Parathyroid adenoma (tissue), 2 donors: ENCODE data around the gene STON2.

Experiments used
- H2AFZ ChIP-seq: fragments of 300-600 bp; sonication (generic); one replicate; pipeline ENCODE4 v1.7.0; 2017; ENCODE audit warnings: antibody characterized with exemption, mild to moderate bottlenecking
- H3K27ac ChIP-seq: fragments of 300-600 bp; sonication (generic); one replicate; pipeline ENCODE4 v1.7.0; 2017
- H3K27me3 ChIP-seq: fragments of 300-600 bp; sonication (generic); one replicate; pipeline ENCODE4 v1.7.0; 2017; ENCODE audit warnings: low read length; ENCODE audit not compliant: control insufficient read depth, insufficient read depth
- H3K36me3 ChIP-seq: fragments of 300-600 bp; sonication (generic); one replicate; pipeline ENCODE4 v1.7.0; 2017; ENCODE audit warnings: low read length; ENCODE audit not compliant: control insufficient read depth, insufficient read depth
- H3K4me1 ChIP-seq: fragments of 300-600 bp; sonication (generic); one replicate; pipeline ENCODE4 v1.7.0; 2017; ENCODE audit warnings: control low read depth
- H3K4me2 ChIP-seq: fragments of 300-600 bp; sonication (generic); one replicate; pipeline ENCODE4 v1.7.0; 2017; ENCODE audit warnings: low read length
- H3K4me3 ChIP-seq: fragments of 300-600 bp; sonication (generic); one replicate; pipeline ENCODE4 v1.7.0; 2017; ENCODE audit warnings: low read depth, low read length
- H3K79me2 ChIP-seq: fragments of 300-600 bp; sonication (generic); one replicate; pipeline ENCODE4 v1.7.0; 2017; ENCODE audit warnings: control low read depth
- H3K9ac ChIP-seq: fragments of 300-600 bp; sonication (generic); one replicate; pipeline ENCODE4 v1.7.0; 2017; ENCODE audit warnings: mild to moderate bottlenecking
- H3K9me3 ChIP-seq: fragments of 300-600 bp; sonication (generic); one replicate; pipeline ENCODE4 v1.7.0; 2017; ENCODE audit warnings: low read length; ENCODE audit not compliant: control insufficient read depth
- TF ChIP-seq, protein P1 (sequence below): fragments of 300-600 bp; sonication (generic); IDR thresholded peaks from one replicate; pipeline ENCODE4 v1.7.0; 2017; ENCODE audit warnings: antibody characterized with exemption, mild to moderate bottlenecking
- donor health status: primary hyperparathyroidism.

Gene STON2

GRCh38 chr14:81344481-81345160 lies 55.5 kb downstream of the STON2 start:
- Histone ChIP-seq H2AFZ (no peak overlapping the region), H3K79me2 (no peaks in the 10 kb centered on the region), H3K36me3 (no peaks in the 10 kb centered on the region), H3K9ac (no peak overlapping the region), H3K4me2 (no peak overlapping the region), H3K4me1 (no peaks in the 10 kb centered on the region), H3K9me3 (no peaks in the 10 kb centered on the region), H3K4me3 (no peak overlapping the region), H3K27me3 (no peaks in the 10 kb centered on the region), H3K27ac (no peak overlapping the region)
- TF ChIP-seq, protein P1, sequence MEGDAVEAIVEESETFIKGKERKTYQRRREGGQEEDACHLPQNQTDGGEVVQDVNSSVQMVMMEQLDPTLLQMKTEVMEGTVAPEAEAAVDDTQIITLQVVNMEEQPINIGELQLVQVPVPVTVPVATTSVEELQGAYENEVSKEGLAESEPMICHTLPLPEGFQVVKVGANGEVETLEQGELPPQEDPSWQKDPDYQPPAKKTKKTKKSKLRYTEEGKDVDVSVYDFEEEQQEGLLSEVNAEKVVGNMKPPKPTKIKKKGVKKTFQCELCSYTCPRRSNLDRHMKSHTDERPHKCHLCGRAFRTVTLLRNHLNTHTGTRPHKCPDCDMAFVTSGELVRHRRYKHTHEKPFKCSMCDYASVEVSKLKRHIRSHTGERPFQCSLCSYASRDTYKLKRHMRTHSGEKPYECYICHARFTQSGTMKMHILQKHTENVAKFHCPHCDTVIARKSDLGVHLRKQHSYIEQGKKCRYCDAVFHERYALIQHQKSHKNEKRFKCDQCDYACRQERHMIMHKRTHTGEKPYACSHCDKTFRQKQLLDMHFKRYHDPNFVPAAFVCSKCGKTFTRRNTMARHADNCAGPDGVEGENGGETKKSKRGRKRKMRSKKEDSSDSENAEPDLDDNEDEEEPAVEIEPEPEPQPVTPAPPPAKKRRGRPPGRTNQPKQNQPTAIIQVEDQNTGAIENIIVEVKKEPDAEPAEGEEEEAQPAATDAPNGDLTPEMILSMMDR = no peak

DNA sequence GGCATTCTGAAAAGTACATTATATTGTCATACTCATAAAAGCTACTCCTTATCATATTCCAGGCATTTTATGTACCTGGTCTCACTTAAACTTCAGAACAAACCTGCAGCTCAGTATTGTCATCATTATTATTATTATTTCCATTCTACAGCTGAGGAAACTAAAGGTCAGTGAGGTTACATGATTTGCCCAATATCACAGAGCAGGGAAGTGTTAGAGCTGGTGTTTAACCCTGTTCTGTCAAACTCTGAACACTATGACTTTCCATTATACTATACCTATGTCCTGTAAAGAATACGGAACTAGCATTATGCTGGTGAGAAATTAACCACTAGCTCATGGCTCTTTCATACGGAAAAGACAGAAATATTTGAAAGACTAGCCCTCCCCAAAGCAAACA lies 56.4 kb downstream of the STON2 start:
- Histone ChIP-seq H3K27ac (no peak overlapping the region), H3K79me2 (no peaks in the 10 kb centered on the region), H3K9me3 (no peaks in the 10 kb centered on the region), H3K27me3 (no peaks in the 10 kb centered on the region), H3K36me3 (no peaks in the 10 kb centered on the region), H3K4me1 (no peaks in the 10 kb centered on the region), H2AFZ (no peak overlapping the region), H3K9ac (no peak overlapping the region), H3K4me2 (no peak overlapping the region), H3K4me3 (no peak overlapping the region)
- TF ChIP-seq, protein P1 = no peak

- no peak overlapping the region for H3K27ac ChIP-seq
- no peaks in the 10 kb centered on the region for H3K36me3 ChIP-seq
- TF ChIP-seq, protein P1 = no peak
- no peaks in the 10 kb centered on the region for H3K4me1 ChIP-seq
- H2AFZ ChIP-seq = no peak overlapping the region
- H3K27me3 ChIP-seq = no peaks in the 10 kb centered on the region
- H3K9me3 ChIP-seq = no peaks in the 10 kb centered on the region
- no peaks in the 10 kb centered on the region for H3K79me2 ChIP-seq
- no peak overlapping the region for H3K4me3 ChIP-seq
- H3K9ac ChIP-seq = no peak overlapping the region
- H3K4me2 ChIP-seq = no peak overlapping the region
These were observed 57.1 kb downstream of the STON2 start for GRCh38 chr14:81342850-81343580.

GRCh38 chr14:81341781-81342180 lies 58.3 kb downstream of the STON2 start:
- Histone ChIP-seq H3K4me1 (no peaks in the 10 kb centered on the region), H3K27me3 (no peaks in the 10 kb centered on the region), H3K4me2 (no peak overlapping the region), H3K9me3 (no peaks in the 10 kb centered on the region), H3K79me2 (no peaks in the 10 kb centered on the region), H3K27ac (no peak overlapping the region), H3K9ac (no peak overlapping the region), H2AFZ (no peak overlapping the region), H3K4me3 (no peak overlapping the region), H3K36me3 (no peaks in the 10 kb centered on the region)
- TF ChIP-seq, protein P1 = no peak
